ENCODE results near the gene TOPAZ1.

- TF ChIP-seq RAD21 (IDR thresholded peaks at IDR 0.05; ENCODE audit: low read length): no peak
- TF ChIP-seq CTCF (conservative IDR thresholded peaks at IDR 0.05; ENCODE audit: low read depth, low read length): no peak
- TF ChIP-seq RFX5 (IDR thresholded peaks at IDR 0.05; ENCODE audit: low read depth, low read length): no peak
- no peak for TF ChIP-seq POLR2A (IDR thresholded peaks at IDR 0.05; ENCODE audit: low read depth, low read length)
- TF ChIP-seq MAFK (IDR thresholded peaks at IDR 0.05; ENCODE audit: low read depth, low read length): no peak
- no peak for TF ChIP-seq BHLHE40 (IDR thresholded peaks at IDR 0.05; ENCODE audit: low read depth, low read length)
- TF ChIP-seq MXI1 (IDR thresholded peaks at IDR 0.05; ENCODE audit: borderline replicate concordance, low read depth, low read length): no peak
- no peak for TF ChIP-seq SMC3 (IDR thresholded peaks at IDR 0.05; ENCODE audit: low read depth, low read length)
These were observed 6.5 kb downstream of the TOPAZ1 start for GRCh38 chr3:44248152-44248551.

All from IMR-90 (cell line).